DOHH2 (cell line): Measurements from ENCODE around the gene FZD8.

Source experiments
- CTCF ChIP-seq: fragments of 200-600 bp; sonication (generic); IDR thresholded peaks from one replicate; pipeline ENCODE4 v1.5.1; 2014; ENCODE audit warnings: antibody characterized with exemption, mild to moderate bottlenecking, low read depth, low read length; ENCODE audit not compliant: poor library complexity, severe bottlenecking
- EZH2phosphoT487 ChIP-seq: fragments of 200-600 bp; sonication (generic); IDR thresholded peaks from 2 replicates; pipeline ENCODE4 v1.6.1; 2017; ENCODE audit warnings: borderline replicate concordance, mild to moderate bottlenecking, antibody characterized with exemption, low read length, moderate library complexity, mixed read lengths

- TF ChIP-seq CTCF (no peak), EZH2phosphoT487 (no peak)
These were observed 983 bp downstream of the FZD8 start for GRCh38 chr10:35640951-35641675.
